ENCODE data around the gene GASK1A.
"Not testable (repeated sequence)": the region's sequence is repeated elsewhere in the genome, so short reads cannot be mapped to it uniquely, and the experiment has no call there.

The GASK1A gene

GRCh38 chr3:42970557-42970956 lies 8.6 kb upstream of the GASK1A start (continued):
- TF ChIP-seq ESRRG (CRISPR knock-in tag; IDR thresholded peaks at IDR 0.05): no peak
- no peak for TF ChIP-seq ZFP3 (CRISPR knock-in tag; IDR thresholded peaks at IDR 0.05)
- no peak for TF ChIP-seq CSDC2 (CRISPR knock-in tag; IDR thresholded peaks at IDR 0.05)
- no peak for TF ChIP-seq TOX (CRISPR knock-in tag; IDR thresholded peaks at IDR 0.05; ENCODE audit: borderline replicate concordance)
- no peak for TF ChIP-seq TCF4 (CRISPR knock-in tag; IDR thresholded peaks at IDR 0.05; ENCODE audit: borderline replicate concordance)

GRCh38 chr3:42970976-42971772 lies 7.9 kb upstream of the GASK1A start:
- no peak for ATAC-seq
- no peak for TF ChIP-seq ARNTL (CRISPR knock-in tag; IDR thresholded peaks at IDR 0.05; ENCODE audit: borderline replicate concordance, low read depth)
- no peak for TF ChIP-seq ZNF8 (CRISPR knock-in tag; IDR thresholded peaks at IDR 0.05)
- no peak for TF ChIP-seq GLIS3 (CRISPR knock-in tag; IDR thresholded peaks at IDR 0.05)
- no peak for TF ChIP-seq SNAI2 (CRISPR knock-in tag; IDR thresholded peaks at IDR 0.05)

GRCh38 chr3:42974906-42975305 lies 4.2 kb upstream of the GASK1A start:
- ATAC-seq: not testable (repeated sequence)

- ATAC-seq: no peak
- no peak for TF ChIP-seq ZNF70 (CRISPR knock-in tag; IDR thresholded peaks at IDR 0.05)
- TF ChIP-seq ZNF565 (CRISPR knock-in tag; conservative IDR thresholded peaks at IDR 0.05; ENCODE audit: low read depth): no peak
- no peak for TF ChIP-seq CSDC2 (CRISPR knock-in tag; IDR thresholded peaks at IDR 0.05)
- TF ChIP-seq RARB (CRISPR knock-in tag; IDR thresholded peaks at IDR 0.05): no peak
- TF ChIP-seq PPARA (CRISPR knock-in tag; IDR thresholded peaks at IDR 0.05; ENCODE audit: borderline replicate concordance): no peak
Observed at GRCh38 chr3:42975456-42975855, 3.7 kb upstream of the GASK1A start.

GRCh38 chr3:42975955-42976354 lies 3.2 kb upstream of the GASK1A start:
- no peak for ATAC-seq

GRCh38 chr3:42980209-42980608 lies 1.1 kb downstream of the GASK1A start:
- TF ChIP-seq SNAI2 (CRISPR knock-in tag; IDR thresholded peaks at IDR 0.05) (no peak), ESRRG (CRISPR knock-in tag; IDR thresholded peaks at IDR 0.05) (no peak)
- no peak for ATAC-seq

More at GRCh38 chr3:42975955-42976354, 3.2 kb upstream of the GASK1A start:
- no peak for TF ChIP-seq TCF4 (CRISPR knock-in tag; IDR thresholded peaks at IDR 0.05; ENCODE audit: borderline replicate concordance)
- TF ChIP-seq ARNTL (CRISPR knock-in tag; IDR thresholded peaks at IDR 0.05; ENCODE audit: borderline replicate concordance, low read depth): no peak
- TF ChIP-seq ZNF70 (CRISPR knock-in tag; IDR thresholded peaks at IDR 0.05): no peak
- TF ChIP-seq ZNF565 (CRISPR knock-in tag; conservative IDR thresholded peaks at IDR 0.05; ENCODE audit: low read depth): no peak

GRCh38 chr3:42980909-42981308 lies 1.8 kb downstream of the GASK1A start:
- TF ChIP-seq ZFP3 (CRISPR knock-in tag; IDR thresholded peaks at IDR 0.05): no peak
- TF ChIP-seq ZNF565 (CRISPR knock-in tag; conservative IDR thresholded peaks at IDR 0.05; ENCODE audit: low read depth): no peak
- no peak for TF ChIP-seq TCF4 (CRISPR knock-in tag; IDR thresholded peaks at IDR 0.05; ENCODE audit: borderline replicate concordance)
- TF ChIP-seq PPARA (CRISPR knock-in tag; IDR thresholded peaks at IDR 0.05; ENCODE audit: borderline replicate concordance): no peak
- no peak for TF ChIP-seq RARB (CRISPR knock-in tag; IDR thresholded peaks at IDR 0.05)
- TF ChIP-seq BACH2 (CRISPR knock-in tag; IDR thresholded peaks at IDR 0.05; ENCODE audit: borderline replicate concordance): no peak
- TF ChIP-seq POU6F1 (CRISPR knock-in tag; IDR thresholded peaks at IDR 0.05; ENCODE audit: borderline replicate concordance, low read depth): no peak
- no peak for TF ChIP-seq ZNF8 (CRISPR knock-in tag; IDR thresholded peaks at IDR 0.05)
- no peak for TF ChIP-seq ESRRG (CRISPR knock-in tag; IDR thresholded peaks at IDR 0.05)
- TF ChIP-seq ZC3H10 (CRISPR knock-in tag; IDR thresholded peaks at IDR 0.05): no peak
- no peak for TF ChIP-seq PATZ1 (CRISPR knock-in tag; IDR thresholded peaks at IDR 0.05; ENCODE audit: borderline replicate concordance)
- TF ChIP-seq CSDC2 (CRISPR knock-in tag; IDR thresholded peaks at IDR 0.05): no peak
- no peak for TF ChIP-seq GLIS3 (CRISPR knock-in tag; IDR thresholded peaks at IDR 0.05)
- ATAC-seq: no peak

All from SK-N-SH treated with all-trans-retinoic acid at 6 μM for 48 hours (cell line).